MCF 10A (cell line): Measurements from ENCODE around the gene RAB9A. TPM values are rescaled to one million over a fixed set of nuclear protein-coding genes. Genes with fewer than 3 reads are reported as not detected.

ENCODE experiments used
- BruUV-seq: library from RNA; stranded (reverse); fragments of 400-500 nt; replicated peaks from 2 replicates; lab custom pipeline; 2021; lab: Mats Ljungman, UMichigan
- CTCF ChIA-PET: fragments of 300-600 bp; sonication (Branson Sonifier 250); formaldehyde crosslinking; extraction: SDS; loops from one replicate; lab custom pipeline; 2021; ENCODE audit warnings: antibody characterized with exemption, inconsistent platforms; lab: Yijun Ruan, JAX
- POLR2A ChIA-PET: fragments of 300-600, 350-650 bp; sonication (Branson Sonifier 250); formaldehyde crosslinking; extraction: SDS; loops from one replicate; lab custom pipeline; 2020; ENCODE audit warnings: antibody characterized with exemption, inconsistent platforms; lab: Yijun Ruan, JAX
- DNase-seq: peaks from one replicate; pipeline ENCODE4 v3.0.0-alpha.2; 2018; ENCODE audit not compliant: unreplicated experiment
- H3K27ac Mint-ChIP-seq: one replicate; pipeline ENCODE4 v1.8.0; 2022; ENCODE audit warnings: mild to moderate bottlenecking, low read depth, mixed read lengths; ENCODE audit not compliant: unreplicated experiment
- H3K27me3 Mint-ChIP-seq: one replicate; pipeline ENCODE4 v1.8.0; 2022; ENCODE audit warnings: mixed read lengths; ENCODE audit not compliant: insufficient read depth, unreplicated experiment
- H3K36me3 Mint-ChIP-seq: one replicate; pipeline ENCODE4 v1.8.0; 2022; ENCODE audit warnings: mild to moderate bottlenecking, moderate library complexity, mixed read lengths; ENCODE audit not compliant: insufficient read depth, unreplicated experiment
- H3K4me1 Mint-ChIP-seq: one replicate; pipeline ENCODE4 v1.8.0; 2022; ENCODE audit warnings: mixed read lengths; ENCODE audit not compliant: insufficient read depth, unreplicated experiment
- H3K4me3 Mint-ChIP-seq: one replicate; pipeline ENCODE4 v1.8.0; 2022; ENCODE audit warnings: mild to moderate bottlenecking, moderate library complexity, mixed read lengths; ENCODE audit not compliant: unreplicated experiment
- H3K9me3 Mint-ChIP-seq: one replicate; pipeline ENCODE4 v1.8.0; 2022; ENCODE audit warnings: mixed read lengths; ENCODE audit not compliant: unreplicated experiment
- CTCF ChIP-seq: fragments of 200-600 bp; IDR thresholded peaks from one replicate; pipeline ENCODE4 v1.8.0; 2022; ENCODE audit warnings: antibody characterized with exemption, mild to moderate bottlenecking; ENCODE audit not compliant: unreplicated experiment
- intact Hi-C: fragments of 100-400 bp; cut with micrococcal nuclease; formaldehyde crosslinking; loops from 2 replicates; pipeline ENCODE4 v1.14.1; 2022
- total RNA-seq: library from RNA; stranded (reverse); gene quantifications from 2 replicates; pipeline ENCODE4 v1.2.3, GENCODE V29; 2022

The RAB9A gene
- total RNA-seq, 1 experiment from 2014 or later = 32.3 TPM

- BruUV-seq = no TSS peak
- Mint-ChIP-seq H3K36me3 (peaks cover 25% of the 10 kb centered on the region), H3K4me1 (peaks cover 40% of the 10 kb centered on the region), H3K27me3 (no peaks in the 10 kb centered on the region), H3K4me3 (no peak overlapping the region), H3K9me3 (no peaks in the 10 kb centered on the region), H3K27ac (no peak overlapping the region)
- intact Hi-C loops = no loop called here
- no peak for TF ChIP-seq CTCF
- DNase-seq = no peak
- ChIA-PET POLR2A (interaction anchor here (0.7 to 15.4 kb wide), 4 partner anchors 10 to 41 kb away, joined by 3 to 213 read pairs (median 10); partner anchors contain the start of genes OFD1, RAB9A and TRAPPC2), CTCF (interaction anchor here (0.6 to 0.8 kb wide), 2 partner anchors 36 to 40 kb away, joined by 3 read pairs; no protein-coding TSS in a partner anchor)
Observed at GRCh38 chrX:13700380-13700779, 11.5 kb downstream of the RAB9A start.

- H3K9me3 Mint-ChIP-seq = no peaks in the 10 kb centered on the region
- H3K36me3 Mint-ChIP-seq = peaks cover 32% of the 10 kb centered on the region
- TF ChIP-seq CTCF = no peak
- BruUV-seq = no TSS peak
- H3K27me3 Mint-ChIP-seq = no peaks in the 10 kb centered on the region
- H3K27ac Mint-ChIP-seq = peak overlapping the region; percentile 33
- intact Hi-C loops = no loop called here
- DNase-seq = no peak
- ChIA-PET POLR2A (interaction anchor here (1.0 to 2.2 kb wide), 5 partner anchors 8 to 481 kb away, joined by 3 to 9 read pairs (median 4); partner anchors contain the start of genes OFD1 and TRAPPC2), CTCF (interaction anchor here (0.5 to 1.1 kb wide), 3 partner anchors 46 to 929 kb away, joined by 3 to 4 read pairs (median 3); no protein-coding TSS in a partner anchor)
- H3K4me3 Mint-ChIP-seq = no peak overlapping the region
- H3K4me1 Mint-ChIP-seq = peaks cover 36% of the 10 kb centered on the region
Observed at GRCh38 chrX:13702111-13702789, 13.3 kb downstream of the RAB9A start.

GRCh38 chrX:13703135-13703534 is 14.2 kb downstream of the RAB9A start:
- no peaks in the 10 kb centered on the region for H3K9me3 Mint-ChIP-seq

More at GRCh38 chrX:13703135-13703534, 14.2 kb downstream of the RAB9A start:
- TF ChIP-seq CTCF = no peak
- no TSS peak for BruUV-seq
- H3K36me3 Mint-ChIP-seq = peaks cover 33% of the 10 kb centered on the region
- no peaks in the 10 kb centered on the region for H3K27me3 Mint-ChIP-seq
- H3K4me1 Mint-ChIP-seq = peaks cover 33% of the 10 kb centered on the region
- ChIA-PET CTCF (interaction anchor here (1.1 to 1.4 kb wide), 2 partner anchors 47 to 196 kb away, joined by 3 read pairs; no protein-coding TSS in a partner anchor), POLR2A (interaction anchor here (1.0 to 2.2 kb wide), 5 partner anchors 9 to 482 kb away, joined by 3 to 9 read pairs (median 4); partner anchors contain the start of genes OFD1 and TRAPPC2)
- no peak overlapping the region for H3K27ac Mint-ChIP-seq
- no peak for DNase-seq
- intact Hi-C loops = no loop called here
- H3K4me3 Mint-ChIP-seq = no peak overlapping the region
